HUES48 (cell line): ENCODE data around the gene MOSMO.

Experiments
- H3K27ac ChIP-seq: one replicate; pipeline ENCODE4 v1.7.0; 2013; ENCODE audit warnings: low read depth, low read length, inconsistent platforms
- H3K27me3 ChIP-seq: 2 replicates; pipeline ENCODE4 v1.6.1; 2013; ENCODE audit warnings: mild to moderate bottlenecking, low read length; ENCODE audit not compliant: control insufficient read depth, insufficient read depth
- H3K36me3 ChIP-seq: 2 replicates; pipeline ENCODE4 v1.6.1; 2013; ENCODE audit warnings: low read length; ENCODE audit not compliant: control insufficient read depth, insufficient read depth
- H3K4me1 ChIP-seq: 2 replicates; pipeline ENCODE4 v1.6.1; 2013; ENCODE audit warnings: mild to moderate bottlenecking, low read length; ENCODE audit not compliant: control insufficient read depth, insufficient read depth
- H3K4me3 ChIP-seq: 2 replicates; pipeline ENCODE4 v1.5.1; 2013; ENCODE audit warnings: mild to moderate bottlenecking, low read depth, low read length
- H3K9ac ChIP-seq: 2 replicates; pipeline ENCODE4 v1.6.1; 2013; ENCODE audit warnings: mild to moderate bottlenecking, low read depth, low read length, moderate library complexity
- H3K9me3 ChIP-seq: 2 replicates; pipeline ENCODE4 v1.6.1; 2013; ENCODE audit warnings: low read length; ENCODE audit not compliant: control insufficient read depth, insufficient read depth

MOSMO gene

DNA sequence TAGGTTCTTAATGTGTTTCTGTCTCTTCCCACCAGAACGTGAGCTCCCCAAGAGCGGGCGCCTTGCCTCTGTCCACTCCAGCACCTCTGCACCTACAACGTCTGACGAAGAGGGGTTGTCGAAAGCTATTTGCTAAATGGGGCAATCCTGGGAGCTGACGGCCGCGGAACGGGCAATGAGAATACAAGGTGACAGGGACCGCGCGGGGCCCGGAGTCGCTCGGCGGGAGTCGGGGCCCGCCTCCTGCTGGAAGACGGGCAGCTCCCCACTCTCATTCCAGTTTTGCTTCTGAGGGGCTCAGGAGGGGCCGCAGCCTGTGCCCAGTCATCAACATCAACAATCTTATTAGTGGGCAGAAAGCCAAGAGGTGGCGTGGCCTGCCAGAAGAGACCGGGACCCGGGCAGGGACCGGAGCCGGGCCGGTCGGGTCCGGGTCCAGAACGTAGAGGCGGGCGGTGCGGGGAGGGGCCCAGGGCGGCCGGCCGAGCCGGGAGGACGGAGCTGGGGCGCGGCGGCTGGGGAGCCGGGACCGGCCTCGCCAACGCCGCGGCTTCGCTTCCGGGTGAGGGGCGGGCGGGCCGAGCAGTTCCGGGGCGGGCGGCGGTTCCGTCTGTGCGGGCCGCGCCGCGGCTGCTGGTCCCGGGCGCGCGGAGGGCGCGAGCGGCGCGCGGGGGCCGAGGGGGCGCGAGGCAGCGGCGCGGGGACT, at the start of gene MOSMO:
TSS of gene MOSMO (plus strand) at position 603 of the 706 bp plus-strand sequence. CDS start 191 bp downstream, outside the sequence.
- Histone ChIP-seq H3K27ac (peak within 1 kb of the TSS; percentile 36), H3K27me3 (no peaks in the 10 kb centered on the region; the same call in 1 of the 2 replicates), H3K4me1 (peaks cover 9% of the 10 kb centered on the region; the same call in 1 of the 2 replicates), H3K9ac (peak within 1 kb of the TSS; percentile 31; the same call in 1 of the 2 replicates), H3K4me3 (peak within 1 kb of the TSS; percentile 84), H3K9me3 (no peaks in the 10 kb centered on the region), H3K36me3 (no peaks in the 10 kb centered on the region)

DNA sequence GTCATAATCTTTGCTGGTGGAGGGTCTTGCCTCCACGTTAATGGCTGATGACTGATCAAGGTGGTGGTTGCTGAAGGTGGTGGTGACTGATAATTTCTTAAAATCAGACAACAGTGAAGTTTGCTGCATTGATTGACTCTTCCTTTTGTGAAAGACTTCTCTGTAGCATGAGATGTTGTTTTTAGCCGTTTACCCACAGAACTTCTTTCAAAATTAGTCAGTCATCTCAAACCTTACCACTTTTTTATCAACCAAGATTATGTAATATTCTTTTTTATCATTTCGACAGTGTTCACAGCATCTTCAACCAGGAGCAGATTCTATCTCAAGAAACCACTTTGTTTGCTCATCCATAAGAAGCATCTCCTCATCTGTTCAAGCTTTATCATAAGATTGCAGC, 48.9 kb upstream of the MOSMO start:
- Histone ChIP-seq H3K9ac (no peak overlapping the region), H3K27ac (no peak overlapping the region), H3K9me3 (no peaks in the 10 kb centered on the region), H3K4me3 (no peak overlapping the region), H3K27me3 (no peaks in the 10 kb centered on the region), H3K4me1 (no peaks in the 10 kb centered on the region), H3K36me3 (peaks cover 81% of the 10 kb centered on the region)

DNA sequence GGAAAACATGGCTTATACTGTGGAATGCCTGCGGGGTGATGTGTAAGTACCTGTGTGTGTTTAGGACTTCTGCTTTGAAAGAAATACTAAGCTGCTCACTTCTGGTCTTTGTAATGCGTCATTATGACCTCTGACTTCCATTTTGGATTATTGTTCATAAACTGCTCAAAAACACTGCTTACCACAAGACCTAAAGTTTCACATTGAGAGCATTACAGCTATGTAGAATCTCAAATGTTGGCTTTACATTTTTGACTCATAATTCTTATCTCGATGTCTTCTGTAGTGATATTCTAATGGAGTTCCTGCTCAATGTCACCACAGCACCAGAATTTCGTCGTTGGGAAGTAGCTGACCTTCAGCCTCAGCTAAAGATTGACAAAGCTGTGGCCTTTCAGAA, 45.4 kb upstream of the MOSMO start:
- Histone ChIP-seq H3K27me3 (no peaks in the 10 kb centered on the region), H3K9ac (no peak overlapping the region), H3K27ac (no peak overlapping the region), H3K4me1 (no peaks in the 10 kb centered on the region), H3K4me3 (no peak overlapping the region), H3K9me3 (no peaks in the 10 kb centered on the region), H3K36me3 (peaks cover 96% of the 10 kb centered on the region)

DNA sequence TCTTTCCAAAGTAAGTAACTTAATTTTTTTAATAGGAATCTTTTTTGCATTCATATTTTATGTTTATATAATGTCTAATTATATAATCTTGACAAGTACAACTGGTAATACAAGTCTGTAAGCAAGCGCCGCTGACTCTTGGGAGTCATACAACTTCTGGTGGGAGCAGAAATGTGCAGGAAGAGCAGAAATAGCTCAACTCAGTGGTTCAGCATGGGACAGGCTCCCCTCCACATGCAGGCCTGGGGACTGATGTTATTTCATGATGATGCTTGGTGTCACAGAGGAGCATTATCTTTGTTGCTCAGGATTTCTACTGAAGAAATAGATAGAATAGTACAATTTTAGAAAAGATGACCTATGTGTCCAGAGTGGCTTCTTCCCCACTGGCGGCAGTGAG, 44.0 kb upstream of the MOSMO start:
- Histone ChIP-seq H3K4me3 (no peak overlapping the region), H3K27ac (no peak overlapping the region), H3K27me3 (no peaks in the 10 kb centered on the region), H3K9me3 (no peaks in the 10 kb centered on the region), H3K4me1 (no peaks in the 10 kb centered on the region), H3K9ac (no peak overlapping the region), H3K36me3 (peaks cover 96% of the 10 kb centered on the region)

- Histone ChIP-seq H3K9me3 (no peaks in the 10 kb centered on the region), H3K36me3 (peaks cover 96% of the 10 kb centered on the region), H3K27ac (no peak overlapping the region), H3K4me1 (no peaks in the 10 kb centered on the region), H3K9ac (no peak overlapping the region), H3K4me3 (no peak overlapping the region), H3K27me3 (no peaks in the 10 kb centered on the region)
Measured at GRCh38 chr16:21964353-21964752, 43.6 kb upstream of the MOSMO start.

- H3K36me3 ChIP-seq = peaks cover 99% of the 10 kb centered on the region
Measured at GRCh38 chr16:21971856-21972255, 36.1 kb upstream of the MOSMO start.

GRCh38 chr16:21973945-21974344, 34.0 kb upstream of the MOSMO start:
- H3K4me1 ChIP-seq = no peaks in the 10 kb centered on the region
- H3K27ac ChIP-seq = no peak overlapping the region
- no peaks in the 10 kb centered on the region for H3K9me3 ChIP-seq
- peaks cover 99% of the 10 kb centered on the region for H3K36me3 ChIP-seq
- H3K4me3 ChIP-seq = no peak overlapping the region
- no peak overlapping the region for H3K9ac ChIP-seq
- H3K27me3 ChIP-seq = no peaks in the 10 kb centered on the region

More at GRCh38 chr16:21971856-21972255, 36.1 kb upstream of the MOSMO start:
- Histone ChIP-seq H3K4me1 (no peaks in the 10 kb centered on the region), H3K27ac (no peak overlapping the region), H3K4me3 (no peak overlapping the region), H3K9me3 (no peaks in the 10 kb centered on the region), H3K9ac (no peak overlapping the region), H3K27me3 (no peaks in the 10 kb centered on the region)

- Histone ChIP-seq H3K4me1 (no peaks in the 10 kb centered on the region), H3K9me3 (no peaks in the 10 kb centered on the region), H3K36me3 (peaks cover 98% of the 10 kb centered on the region), H3K9ac (no peak overlapping the region), H3K27ac (no peak overlapping the region), H3K27me3 (no peaks in the 10 kb centered on the region), H3K4me3 (no peak overlapping the region)
Measured at GRCh38 chr16:21980032-21980431, 27.9 kb upstream of the MOSMO start.

GRCh38 chr16:21982108-21982507, 25.8 kb upstream of the MOSMO start:
- Histone ChIP-seq H3K36me3 (peaks cover 82% of the 10 kb centered on the region), H3K4me1 (no peaks in the 10 kb centered on the region), H3K4me3 (no peak overlapping the region), H3K27me3 (no peaks in the 10 kb centered on the region), H3K27ac (no peak overlapping the region), H3K9me3 (no peaks in the 10 kb centered on the region), H3K9ac (no peak overlapping the region)

GRCh38 chr16:21984062-21984461, 23.8 kb upstream of the MOSMO start:
- Histone ChIP-seq H3K27me3 (no peaks in the 10 kb centered on the region), H3K4me3 (no peak overlapping the region), H3K36me3 (peaks cover 62% of the 10 kb centered on the region), H3K4me1 (no peaks in the 10 kb centered on the region), H3K27ac (no peak overlapping the region), H3K9me3 (no peaks in the 10 kb centered on the region), H3K9ac (no peak overlapping the region)

DNA sequence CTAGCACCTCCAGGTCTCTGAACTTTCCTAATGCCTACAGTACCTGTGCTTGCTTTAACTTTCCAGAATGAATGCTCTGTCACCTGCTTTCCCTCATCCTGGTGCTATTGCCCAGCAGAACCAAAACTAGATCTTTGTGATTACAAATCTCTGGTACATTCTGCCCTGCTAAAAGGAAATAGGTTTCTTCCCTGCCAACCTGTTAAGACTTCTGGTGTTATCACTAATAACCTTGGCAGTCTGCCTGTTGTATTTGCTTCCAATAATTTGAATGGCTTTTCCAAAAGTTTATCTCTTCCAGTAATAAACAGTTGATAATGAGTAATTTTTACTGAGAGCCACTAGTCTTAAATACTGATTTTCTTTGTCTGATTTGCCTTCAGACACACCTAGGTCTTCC, 22.4 kb upstream of the MOSMO start:
- H3K9me3 ChIP-seq = no peaks in the 10 kb centered on the region
- 0 out of 2 replicates have a peak, but pooled peaks cover 3% of the 10 kb centered on the region for H3K4me1 ChIP-seq
- no peak overlapping the region for H3K27ac ChIP-seq
- H3K4me3 ChIP-seq = no peak overlapping the region
- peaks cover 48% of the 10 kb centered on the region for H3K36me3 ChIP-seq
- no peaks in the 10 kb centered on the region for H3K27me3 ChIP-seq
- no peak overlapping the region for H3K9ac ChIP-seq
